SHP77 (cell line): ENCODE results near the gene ARPP19.
"Not testable (repeated sequence)": the region's sequence is repeated elsewhere in the genome, so short reads cannot be mapped to it uniquely, and the experiment has no call there.

Experiments
- DNase-seq, 2 experiments: peaks; one replicate each; lab custom pipeline; 2025; lab: John Stamatoyannopoulos, UW

Gene ARPP19

GRCh38 chr15:52568601-52569585 is at the start of gene ARPP19:
ARPP19 (minus strand) TSS chr15:52569030; CDS start chr15:52568892, 138 bp downstream.
- peak; percentile 92 to 94 for DNase-seq

GRCh38 chr15:52617026-52617425 is 48.2 kb upstream of the ARPP19 start:
- no peak for DNase-seq

GRCh38 chr15:52615302-52615701 is 46.5 kb upstream of the ARPP19 start:
- no peak for DNase-seq

- DNase-seq, result no peak
Measured at GRCh38 chr15:52609593-52609992, 40.8 kb upstream of the ARPP19 start.

- DNase-seq, result no peak
Measured at GRCh38 chr15:52584414-52584813, 15.6 kb upstream of the ARPP19 start.

- no peak for DNase-seq
Measured at GRCh38 chr15:52579852-52580251, 11.0 kb upstream of the ARPP19 start.

GRCh38 chr15:52576692-52577091 is 7.9 kb upstream of the ARPP19 start:
- DNase-seq, result no peak

GRCh38 chr15:52575573-52575972 is 6.7 kb upstream of the ARPP19 start:
- not testable (repeated sequence) for DNase-seq

- no peak for DNase-seq
Measured at GRCh38 chr15:52575072-52575471, 6.2 kb upstream of the ARPP19 start.

GRCh38 chr15:52574623-52575022 is 5.8 kb upstream of the ARPP19 start:
- not testable (repeated sequence) for DNase-seq

- no peak for DNase-seq
Measured at GRCh38 chr15:52567871-52568600, 794 bp downstream of the ARPP19 start.

GRCh38 chr15:52566889-52567288 is 1.9 kb downstream of the ARPP19 start:
- no peak for DNase-seq

GRCh38 chr15:52565417-52566358 is 3.1 kb downstream of the ARPP19 start:
- DNase-seq, result not testable (repeated sequence)

GRCh38 chr15:52563501-52564060 is 5.2 kb downstream of the ARPP19 start:
- no peak for DNase-seq

- DNase-seq, result no peak
Measured at GRCh38 chr15:52559575-52559974, 9.3 kb downstream of the ARPP19 start.

- DNase-seq, result no peak
Measured at GRCh38 chr15:52559022-52559421, 9.8 kb downstream of the ARPP19 start.

GRCh38 chr15:52558196-52558595 is 10.6 kb downstream of the ARPP19 start:
- DNase-seq, result no peak

GRCh38 chr15:52557274-52557641 is 11.6 kb downstream of the ARPP19 start:
- DNase-seq, result no peak

- DNase-seq, result no peak
Measured at GRCh38 chr15:52556524-52557273, 12.1 kb downstream of the ARPP19 start.

GRCh38 chr15:52552303-52552702 is 16.5 kb downstream of the ARPP19 start:
- no peak for DNase-seq

- DNase-seq, result no peak
Measured at GRCh38 chr15:52551762-52552161, 17.1 kb downstream of the ARPP19 start.
